GM19351 (cell line): ENCODE measurements around the gene TAF3.

Experiments used
- ATAC-seq: cut with Tn5 transposase; IDR thresholded peaks from one replicate; pipeline ENCODE4 v1.9.1; 2021; ENCODE audit warnings: mild to moderate bottlenecking, moderate library complexity; ENCODE audit not compliant: unreplicated experiment

TAF3 gene

GRCh38 chr10:8054494-8055407 lies 236.4 kb downstream of the TAF3 start, which contains the start of gene GATA3:
Gene GATA3, plus strand, starts transcription at chr10:8054688. Its CDS starts 968 bp downstream, at chr10:8055656.
- ATAC-seq, result peak; percentile 32

- no peak for ATAC-seq
Observed at GRCh38 chr10:8055420-8056349, 237.4 kb downstream of the TAF3 start.

- ATAC-seq, result no peak
Observed at GRCh38 chr10:8056378-8056777, 238.1 kb downstream of the TAF3 start.

GRCh38 chr10:8056871-8057331 lies 238.6 kb downstream of the TAF3 start:
- ATAC-seq, result peak; percentile 24

GRCh38 chr10:8057636-8058273 lies 239.4 kb downstream of the TAF3 start:
- no peak for ATAC-seq

- ATAC-seq, result no peak
Observed at GRCh38 chr10:8058274-8059111, 240.2 kb downstream of the TAF3 start.

- no peak for ATAC-seq
Observed at GRCh38 chr10:8059191-8059936, 241.1 kb downstream of the TAF3 start.

GRCh38 chr10:8060010-8060703 lies 241.9 kb downstream of the TAF3 start:
- peak; percentile 30 for ATAC-seq

GRCh38 chr10:8060704-8061121 lies 242.4 kb downstream of the TAF3 start:
- no peak for ATAC-seq

GRCh38 chr10:8061274-8062211 lies 243.2 kb downstream of the TAF3 start:
- peak; percentile 45 for ATAC-seq

- no peak for ATAC-seq
Observed at GRCh38 chr10:8063128-8063908, 245.0 kb downstream of the TAF3 start.

GRCh38 chr10:8063935-8064334 lies 245.6 kb downstream of the TAF3 start:
- ATAC-seq, result no peak

GRCh38 chr10:8064436-8064835 lies 246.1 kb downstream of the TAF3 start:
- no peak for ATAC-seq

- no peak for ATAC-seq
Observed at GRCh38 chr10:8065651-8066050, 247.3 kb downstream of the TAF3 start.

- ATAC-seq, result no peak
Observed at GRCh38 chr10:8066124-8066523, 247.8 kb downstream of the TAF3 start.
